PFSK-1 (cell line): ENCODE data around the gene BOLL.

Experiments
- POLR2AphosphoS5 ChIP-seq: IDR thresholded peaks from 2 replicates; pipeline ENCODE4 v1.6.1; 2012; ENCODE audit warnings: low read depth, mild to moderate bottlenecking, control low read depth, low read length, moderate library complexity
- TAF1 ChIP-seq: IDR thresholded peaks from 2 replicates; pipeline ENCODE4 v1.6.1; 2012; ENCODE audit warnings: low read length, control low read depth, borderline replicate concordance; ENCODE audit not compliant: insufficient read depth

GRCh38 chr2:197759625-197760292 is 25.4 kb downstream of the BOLL start:
- TF ChIP-seq POLR2AphosphoS5 (no peak), TAF1 (no peak)
